MCF 10A (cell line): ENCODE results near the gene PRR35. TPM values are rescaled to one million over a fixed set of nuclear protein-coding genes. Genes with fewer than 3 reads are reported as not detected.

Source experiments
- BruUV-seq: library from RNA; stranded (reverse); fragments of 400-500 nt; replicated peaks from 2 replicates; lab custom pipeline; 2021; lab: Mats Ljungman, UMichigan
- CTCF ChIA-PET: fragments of 300-600 bp; sonication (Branson Sonifier 250); formaldehyde crosslinking; extraction: SDS; loops from one replicate; lab custom pipeline; 2021; ENCODE audit warnings: antibody characterized with exemption, inconsistent platforms; lab: Yijun Ruan, JAX
- POLR2A ChIA-PET: fragments of 300-600, 350-650 bp; sonication (Branson Sonifier 250); formaldehyde crosslinking; extraction: SDS; loops from one replicate; lab custom pipeline; 2020; ENCODE audit warnings: antibody characterized with exemption, inconsistent platforms; lab: Yijun Ruan, JAX
- DNase-seq: peaks from one replicate; pipeline ENCODE4 v3.0.0-alpha.2; 2018; ENCODE audit not compliant: unreplicated experiment
- H3K27ac Mint-ChIP-seq: one replicate; pipeline ENCODE4 v1.8.0; 2022; ENCODE audit warnings: mild to moderate bottlenecking, low read depth, mixed read lengths; ENCODE audit not compliant: unreplicated experiment
- H3K27me3 Mint-ChIP-seq: one replicate; pipeline ENCODE4 v1.8.0; 2022; ENCODE audit warnings: mixed read lengths; ENCODE audit not compliant: insufficient read depth, unreplicated experiment
- H3K36me3 Mint-ChIP-seq: one replicate; pipeline ENCODE4 v1.8.0; 2022; ENCODE audit warnings: mild to moderate bottlenecking, moderate library complexity, mixed read lengths; ENCODE audit not compliant: insufficient read depth, unreplicated experiment
- H3K4me1 Mint-ChIP-seq: one replicate; pipeline ENCODE4 v1.8.0; 2022; ENCODE audit warnings: mixed read lengths; ENCODE audit not compliant: insufficient read depth, unreplicated experiment
- H3K4me3 Mint-ChIP-seq: one replicate; pipeline ENCODE4 v1.8.0; 2022; ENCODE audit warnings: mild to moderate bottlenecking, moderate library complexity, mixed read lengths; ENCODE audit not compliant: unreplicated experiment
- H3K9me3 Mint-ChIP-seq: one replicate; pipeline ENCODE4 v1.8.0; 2022; ENCODE audit warnings: mixed read lengths; ENCODE audit not compliant: unreplicated experiment
- CTCF ChIP-seq: fragments of 200-600 bp; IDR thresholded peaks from one replicate; pipeline ENCODE4 v1.8.0; 2022; ENCODE audit warnings: antibody characterized with exemption, mild to moderate bottlenecking; ENCODE audit not compliant: unreplicated experiment
- intact Hi-C: fragments of 100-400 bp; cut with micrococcal nuclease; formaldehyde crosslinking; loops from 2 replicates; pipeline ENCODE4 v1.14.1; 2022
- total RNA-seq: library from RNA; stranded (reverse); gene quantifications from 2 replicates; pipeline ENCODE4 v1.2.3, GENCODE V29; 2022

The PRR35 gene
- total RNA-seq, 1 experiment from 2014 or later: not detected

- POLR2A ChIA-PET: interaction anchor here (0.8 to 3.9 kb wide), 13 partner anchors 9 to 165 kb away, joined by 3 to 23 read pairs (median 7); partner anchors contain the start of genes MCRIP2, METTL26, PIGQ and RHOT2
- intact Hi-C loops: loop anchor here (1.0 to 5.0 kb wide), 3 partner anchors 33 to 197 kb away; partner anchors contain the start of gene WDR90
- peaks cover 54% of the 10 kb centered on the region for H3K36me3 Mint-ChIP-seq
- no peak for TF ChIP-seq CTCF
- CTCF ChIA-PET: interaction anchor here (0.7 kb wide), 2 partner anchors 45 to 164 kb away, joined by 3 read pairs; no protein-coding TSS in a partner anchor
- no peaks in the 10 kb centered on the region for H3K9me3 Mint-ChIP-seq
- peak overlapping the region; percentile 96 for H3K27ac Mint-ChIP-seq
- DNase-seq: peak; percentile 94
- peak overlapping the region; percentile 91 for H3K4me3 Mint-ChIP-seq
- no TSS peak for BruUV-seq
- no peaks in the 10 kb centered on the region for H3K27me3 Mint-ChIP-seq
- H3K4me1 Mint-ChIP-seq: peaks cover 35% of the 10 kb centered on the region
Observed at GRCh38 chr16:588889-589657, 28.9 kb downstream of the PRR35 start.

GRCh38 chr16:589658-590187, 29.5 kb downstream of the PRR35 start, which contains the start of gene RAB40C:
RAB40C (plus strand) TSS chr16:590066; CDS start chr16:590292, 226 bp downstream.
- no peak for TF ChIP-seq CTCF
- peak within 1 kb of the TSS; percentile 91 for H3K4me3 Mint-ChIP-seq
- intact Hi-C loops: loop anchor here (2.0 to 5.0 kb wide), 2 partner anchors 59 to 197 kb away; partner anchors contain the start of gene WDR90
- BruUV-seq: no TSS peak
- H3K9me3 Mint-ChIP-seq: no peaks in the 10 kb centered on the region
- peaks cover 41% of the 10 kb centered on the region for H3K4me1 Mint-ChIP-seq
- peak within 1 kb of the TSS; percentile 96 for H3K27ac Mint-ChIP-seq
- DNase-seq: peak; percentile 96
- H3K27me3 Mint-ChIP-seq: no peaks in the 10 kb centered on the region
- POLR2A ChIA-PET: interaction anchor here (0.7 to 5.7 kb wide), 13 partner anchors 9 to 166 kb away, joined by 3 to 88 read pairs (median 3); partner anchors contain the start of genes CAPN15, METTL26, RHBDL1 and WDR24
- peaks cover 58% of the 10 kb centered on the region for H3K36me3 Mint-ChIP-seq
- CTCF ChIA-PET: interaction anchor here (0.7 kb wide), 1 partner anchor 70 kb away, joined by 3 read pairs; no protein-coding TSS in a partner anchor

GRCh38 chr16:590188-590814, 30.1 kb downstream of the PRR35 start:
- intact Hi-C loops: no loop called here
- peaks cover 42% of the 10 kb centered on the region for H3K4me1 Mint-ChIP-seq
- H3K4me3 Mint-ChIP-seq: peak overlapping the region; percentile 91
- ChIA-PET CTCF (interaction anchor here (0.6 to 1.1 kb wide), 6 partner anchors 34 to 78 kb away, joined by 3 to 5 read pairs (median 3); partner anchors contain the start of gene RHOT2), POLR2A (interaction anchor here (0.6 to 5.7 kb wide), 15 partner anchors 10 to 1571 kb away, joined by 3 to 88 read pairs (median 3); partner anchors contain the start of genes CAPN15, METTL26, RAB11FIP3 and RHBDL1)
- H3K27ac Mint-ChIP-seq: peak overlapping the region; percentile 96
- peak; percentile 46 for DNase-seq
- no TSS peak for BruUV-seq
- H3K27me3 Mint-ChIP-seq: no peaks in the 10 kb centered on the region
- TF ChIP-seq CTCF: no peak
- H3K36me3 Mint-ChIP-seq: peaks cover 57% of the 10 kb centered on the region
- H3K9me3 Mint-ChIP-seq: no peaks in the 10 kb centered on the region
